Stimulated activated naive CD8-positive, alpha-beta T cell treated with anti-CD3 and anti-CD28 coated beads, Interleukin-15, Interleukin-2, amounts not matched to agents 100 ng/mL and 50 ng/mL, for 24 hours (primary cell): ENCODE measurements around the gene APRT.

Experiments
- H3K27ac Mint-ChIP-seq: one replicate; pipeline ENCODE4 v1.8.0; 2021; ENCODE audit warnings: mild to moderate bottlenecking, mixed read lengths
- H3K27me3 Mint-ChIP-seq: one replicate; pipeline ENCODE4 v1.8.0; 2021; ENCODE audit warnings: mixed read lengths
- H3K36me3 Mint-ChIP-seq: one replicate; pipeline ENCODE4 v1.8.0; 2021; ENCODE audit warnings: low read depth, mixed read lengths
- H3K4me1 Mint-ChIP-seq: one replicate; pipeline ENCODE4 v1.8.0; 2021; ENCODE audit warnings: low read depth, mixed read lengths
- H3K4me3 Mint-ChIP-seq: one replicate; pipeline ENCODE4 v1.8.0; 2021; ENCODE audit warnings: mild to moderate bottlenecking, mixed read lengths
- H3K9me3 Mint-ChIP-seq: one replicate; pipeline ENCODE4 v1.8.0; 2021; ENCODE audit warnings: mixed read lengths

APRT gene

GRCh38 chr16:88848557-88848956 lies 36.8 kb upstream of the APRT start:
- Mint-ChIP-seq H3K9me3 (no peaks in the 10 kb centered on the region), H3K27me3 (no peaks in the 10 kb centered on the region), H3K36me3 (no peaks in the 10 kb centered on the region), H3K4me3 (no peak overlapping the region), H3K27ac (no peak overlapping the region), H3K4me1 (no peaks in the 10 kb centered on the region)

GRCh38 chr16:88847654-88848053 lies 35.9 kb upstream of the APRT start:
- Mint-ChIP-seq H3K27me3 (no peaks in the 10 kb centered on the region), H3K36me3 (no peaks in the 10 kb centered on the region), H3K27ac (no peak overlapping the region), H3K9me3 (no peaks in the 10 kb centered on the region), H3K4me3 (no peak overlapping the region), H3K4me1 (no peaks in the 10 kb centered on the region)

- Mint-ChIP-seq H3K4me3 (no peak overlapping the region), H3K27me3 (no peaks in the 10 kb centered on the region), H3K36me3 (no peaks in the 10 kb centered on the region)
These were observed 34.4 kb upstream of the APRT start for GRCh38 chr16:88846088-88846487.

GRCh38 chr16:88844419-88845036 lies 32.8 kb upstream of the APRT start:
- Mint-ChIP-seq H3K4me3 (no peak overlapping the region), H3K27me3 (no peaks in the 10 kb centered on the region), H3K27ac (no peak overlapping the region), H3K36me3 (no peaks in the 10 kb centered on the region), H3K4me1 (no peaks in the 10 kb centered on the region), H3K9me3 (no peaks in the 10 kb centered on the region)

More at GRCh38 chr16:88846088-88846487, 34.4 kb upstream of the APRT start:
- Mint-ChIP-seq H3K4me1 (no peaks in the 10 kb centered on the region), H3K27ac (no peak overlapping the region), H3K9me3 (no peaks in the 10 kb centered on the region)

- Mint-ChIP-seq H3K27ac (no peak overlapping the region), H3K4me1 (no peaks in the 10 kb centered on the region), H3K4me3 (no peak overlapping the region), H3K36me3 (no peaks in the 10 kb centered on the region), H3K27me3 (no peaks in the 10 kb centered on the region), H3K9me3 (no peaks in the 10 kb centered on the region)
These were observed 31.5 kb upstream of the APRT start for GRCh38 chr16:88843256-88843655.

GRCh38 chr16:88842806-88843205 lies 31.1 kb upstream of the APRT start:
- Mint-ChIP-seq H3K4me1 (no peaks in the 10 kb centered on the region), H3K27ac (no peak overlapping the region), H3K9me3 (no peaks in the 10 kb centered on the region), H3K36me3 (no peaks in the 10 kb centered on the region), H3K27me3 (no peaks in the 10 kb centered on the region), H3K4me3 (no peak overlapping the region)

- no peaks in the 10 kb centered on the region for H3K4me1 Mint-ChIP-seq
- no peak overlapping the region for H3K4me3 Mint-ChIP-seq
- H3K27ac Mint-ChIP-seq, result no peak overlapping the region
- no peaks in the 10 kb centered on the region for H3K36me3 Mint-ChIP-seq
- no peaks in the 10 kb centered on the region for H3K27me3 Mint-ChIP-seq
- no peaks in the 10 kb centered on the region for H3K9me3 Mint-ChIP-seq
These were observed 30.6 kb upstream of the APRT start for GRCh38 chr16:88842308-88842756.

- H3K4me1 Mint-ChIP-seq, result no peaks in the 10 kb centered on the region
- H3K9me3 Mint-ChIP-seq, result no peaks in the 10 kb centered on the region
- no peaks in the 10 kb centered on the region for H3K27me3 Mint-ChIP-seq
- no peak overlapping the region for H3K27ac Mint-ChIP-seq
- no peaks in the 10 kb centered on the region for H3K36me3 Mint-ChIP-seq
- H3K4me3 Mint-ChIP-seq, result no peak overlapping the region
These were observed 30.0 kb upstream of the APRT start for GRCh38 chr16:88841521-88842307.

GRCh38 chr16:88840600-88841215 lies 29.0 kb upstream of the APRT start:
- Mint-ChIP-seq H3K4me3 (no peak overlapping the region), H3K4me1 (no peaks in the 10 kb centered on the region), H3K36me3 (no peaks in the 10 kb centered on the region), H3K27ac (no peak overlapping the region), H3K9me3 (no peaks in the 10 kb centered on the region), H3K27me3 (no peaks in the 10 kb centered on the region)

GRCh38 chr16:88839745-88840599 lies 28.2 kb upstream of the APRT start:
- no peaks in the 10 kb centered on the region for H3K27me3 Mint-ChIP-seq
- no peak overlapping the region for H3K27ac Mint-ChIP-seq
- no peaks in the 10 kb centered on the region for H3K4me1 Mint-ChIP-seq
- H3K4me3 Mint-ChIP-seq, result no peak overlapping the region
- no peaks in the 10 kb centered on the region for H3K9me3 Mint-ChIP-seq
- H3K36me3 Mint-ChIP-seq, result no peaks in the 10 kb centered on the region

- Mint-ChIP-seq H3K27ac (no peak overlapping the region), H3K27me3 (no peaks in the 10 kb centered on the region), H3K4me3 (no peak overlapping the region), H3K9me3 (no peaks in the 10 kb centered on the region), H3K4me1 (no peaks in the 10 kb centered on the region), H3K36me3 (no peaks in the 10 kb centered on the region)
These were observed 27.4 kb upstream of the APRT start for GRCh38 chr16:88839026-88839529.

GRCh38 chr16:88838566-88838965 lies 26.8 kb upstream of the APRT start:
- Mint-ChIP-seq H3K4me1 (no peaks in the 10 kb centered on the region), H3K36me3 (no peaks in the 10 kb centered on the region), H3K27ac (no peak overlapping the region), H3K27me3 (no peaks in the 10 kb centered on the region), H3K4me3 (no peak overlapping the region), H3K9me3 (no peaks in the 10 kb centered on the region)

GRCh38 chr16:88837806-88838205 lies 26.1 kb upstream of the APRT start:
- Mint-ChIP-seq H3K27ac (no peak overlapping the region), H3K36me3 (no peaks in the 10 kb centered on the region), H3K4me1 (no peaks in the 10 kb centered on the region), H3K4me3 (no peak overlapping the region), H3K27me3 (no peaks in the 10 kb centered on the region), H3K9me3 (no peaks in the 10 kb centered on the region)

GRCh38 chr16:88836791-88837190 lies 25.1 kb upstream of the APRT start:
- H3K27ac Mint-ChIP-seq, result no peak overlapping the region
- no peaks in the 10 kb centered on the region for H3K4me1 Mint-ChIP-seq
- no peaks in the 10 kb centered on the region for H3K27me3 Mint-ChIP-seq
- no peaks in the 10 kb centered on the region for H3K9me3 Mint-ChIP-seq
- H3K4me3 Mint-ChIP-seq, result no peak overlapping the region
- H3K36me3 Mint-ChIP-seq, result no peaks in the 10 kb centered on the region
